K562 (cell line): ENCODE measurements around the gene ADAMTSL2. TPM values are rescaled to one million over a fixed set of nuclear protein-coding genes. Genes with fewer than 3 reads are reported as not detected.

Experiments used
- ATAC-seq: fragments of 200-7000 bp; cut with Tn5 transposase; 3 replicates; pipeline ENCODE4 v1.9.1; 2020; ENCODE audit warnings: moderate library complexity
- BruUV-seq: library from RNA; stranded (reverse); fragments of 400-500 nt; replicated peaks from 2 replicates; lab custom pipeline; 2021; lab: Mats Ljungman, UMichigan
- CTCF ChIA-PET: fragments of 300-600 bp; formaldehyde crosslinking; extraction: SDS; loops from one replicate; lab custom pipeline; 2021; ENCODE audit warnings: low intra/inter-chr PET ratio; lab: Yijun Ruan, JAX
- POLR2A ChIA-PET: fragments of 300-600, 350-650 bp; sonication (Branson Sonifier 250); formaldehyde crosslinking; extraction: SDS; loops from one replicate; lab custom pipeline; 2021; ENCODE audit warnings: antibody characterized with exemption, inconsistent platforms; lab: Yijun Ruan, JAX
- DNase-seq, 4 experiments: peaks; one replicate each; pipeline versions ENCODE4 v3.0.0 to v3.0.0-alpha.2; 2011 to 2018; ENCODE audit warnings: low spot score in 3 of 4, mixed read lengths in 3 of 4; ENCODE audit errors: extremely low read depth in 1 of 4
- FAIRE-seq: peaks from 2 replicates; lab custom pipeline; 2011; peaks lifted over from hg19 to GRCh38; lab: Jason Lieb, UNC
- H2AFZ ChIP-seq: 2 replicates; pipeline ENCODE4 v1.6.0; 2011; ENCODE audit warnings: low read depth, low read length, control low read depth, inconsistent platforms
- H3K27ac ChIP-seq: fragments of 200-600 bp; 3 replicates; pipeline ENCODE4 v1.8.0; 2011; ENCODE audit warnings: low read depth, mild to moderate bottlenecking, control low read depth, inconsistent platforms, low read length, moderate library complexity, mixed read lengths; ENCODE audit errors: extremely low read depth
- H3K27me3 ChIP-seq, 2 experiments: fragments of 300-600 bp in 1 of 2; 2 replicates in 1 of 2; 3 replicates in 1 of 2; pipeline versions ENCODE4 v1.6.0 to v1.8.0; 2011; ENCODE audit warnings: inconsistent platforms in 2 of 2, low read length in 2 of 2, mild to moderate bottlenecking in 1 of 2, mixed read lengths in 1 of 2, moderate library complexity in 1 of 2; ENCODE audit not compliant: control insufficient read depth in 2 of 2, insufficient read depth in 2 of 2
- H3K36me3 ChIP-seq: fragments of 300-600 bp; 3 replicates; pipeline ENCODE4 v1.8.0; 2011; ENCODE audit warnings: mild to moderate bottlenecking, low read length, inconsistent platforms; ENCODE audit not compliant: control insufficient read depth, insufficient read depth
- H3K4me1 ChIP-seq, 2 experiments: fragments of 200-600 bp in 1 of 2; replicated peaks in 1 of 2; 2 replicates in 1 of 2; 3 replicates in 1 of 2; pipeline versions ENCODE4 v1.5.1 to v1.8.0; 2011; ENCODE audit warnings: inconsistent platforms in 2 of 2, low read length in 2 of 2, mild to moderate bottlenecking in 1 of 2, mixed read lengths in 1 of 2, moderate library complexity in 1 of 2; ENCODE audit not compliant: control insufficient read depth in 2 of 2, insufficient read depth in 2 of 2
- H3K4me2 ChIP-seq: 2 replicates; pipeline ENCODE4 v1.6.1; 2011; ENCODE audit warnings: low read length, control low read depth, inconsistent platforms, mixed read lengths; ENCODE audit not compliant: insufficient read depth
- H3K4me3 ChIP-seq: fragments of 200-600 bp; sonication (generic), shearing (Covaris generic); 2 replicates; pipeline ENCODE4 v1.5.1; 2016; ENCODE audit warnings: control low read depth, inconsistent platforms
- H3K79me2 ChIP-seq: fragments of 200-600 bp; 3 replicates; pipeline ENCODE4 v1.8.0; 2011; ENCODE audit warnings: low read length, inconsistent platforms; ENCODE audit not compliant: control insufficient read depth, insufficient read depth
- H3K9ac ChIP-seq, 2 experiments: 2 replicates each; pipeline versions ENCODE4 v1.6.0 to v1.6.1; 2011; ENCODE audit warnings: low read depth in 2 of 2, low read length in 2 of 2, control low read depth in 1 of 2, inconsistent platforms in 1 of 2, mild to moderate bottlenecking in 1 of 2, mixed read lengths in 1 of 2; ENCODE audit not compliant: insufficient read depth in 1 of 2
- H3K9me1 ChIP-seq: one replicate; pipeline ENCODE4 v1.6.0; 2011; ENCODE audit warnings: inconsistent platforms, mild to moderate bottlenecking, low read length, moderate library complexity; ENCODE audit not compliant: control insufficient read depth, insufficient read depth
- H3K9me3 ChIP-seq: replicated peaks from 2 replicates; pipeline ENCODE4 v1.5.1; 2011; ENCODE audit warnings: low read depth, low read length, inconsistent platforms; ENCODE audit not compliant: control insufficient read depth, insufficient read depth
- H4K20me1 ChIP-seq: replicated peaks from 2 replicates; pipeline ENCODE4 v1.6.1; 2011; ENCODE audit warnings: low read length, inconsistent platforms, mixed read lengths; ENCODE audit not compliant: control insufficient read depth, insufficient read depth
- E2F6 ChIP-seq, 2 experiments: IDR thresholded peaks; 2 replicates each; pipeline ENCODE4 v1.6.1; 2011; ENCODE audit warnings: borderline replicate concordance in 1 of 2, control low read depth in 1 of 2, low read depth in 1 of 2, low read length in 1 of 2, mild to moderate bottlenecking in 1 of 2, mixed read lengths in 1 of 2, moderate library complexity in 1 of 2; ENCODE audit not compliant: insufficient read depth in 1 of 2, insufficient read length in 1 of 2, poor library complexity in 1 of 2, severe bottlenecking in 1 of 2; ENCODE audit errors: extremely low read depth in 1 of 2
- FIP1L1 ChIP-seq: fragments of 200-400 bp; formaldehyde crosslinking; IDR thresholded peaks from 2 replicates; pipeline ENCODE4 v1.6.1; 2018; ENCODE audit warnings: mild to moderate bottlenecking, low read depth, low read length; ENCODE audit not compliant: poor library complexity, severe bottlenecking
- NONO ChIP-seq, 2 experiments: fragments of 200-400 bp in 1 of 2; fragments of 450-650 bp in 1 of 2; formaldehyde crosslinking in 1 of 2; IDR thresholded peaks; 2 replicates each; pipeline ENCODE4 v1.6.1; 2017; ENCODE audit warnings: low read depth in 2 of 2, mild to moderate bottlenecking in 2 of 2, moderate library complexity in 2 of 2, low read length in 1 of 2
- POU5F1 ChIP-seq: fragments of 150-350 bp; IDR thresholded peaks from 2 replicates; pipeline ENCODE4 v1.6.1; 2014; ENCODE audit warnings: borderline replicate concordance, low read length, low read depth, mild to moderate bottlenecking; ENCODE audit not compliant: partially characterized antibody
- RFX1 ChIP-seq: fragments of 450-650 bp; IDR thresholded peaks from 2 replicates; pipeline ENCODE4 v1.6.1; 2016; ENCODE audit warnings: mild to moderate bottlenecking, moderate library complexity
- SAP30 ChIP-seq: fragments of 200-600 bp; sonication (generic); IDR thresholded peaks from 2 replicates; pipeline ENCODE4 v1.6.1; 2012; ENCODE audit warnings: borderline replicate concordance, low read depth, mild to moderate bottlenecking, moderate library complexity, low read length, control low read depth, inconsistent platforms; ENCODE audit not compliant: insufficient read depth, poor library complexity, severe bottlenecking
- WGBS: fragments of 100-300 bp; shearing (Covaris generic); methylation state at CpG from one replicate; pipeline ENCODE4 v1.1.6; 2016; ENCODE audit warnings: low coverage, mixed read lengths; ENCODE audit not compliant: insufficient coverage; ENCODE audit errors: missing lambda C conversion rate; 5-methylcytosine and 5-hydroxymethylcytosine counted together
- in situ Hi-C: fragments of 300-500 bp; cut with MboI; formaldehyde crosslinking; loops from 4 replicates; pipeline ENCODE4 v1.15.0; 2018; ENCODE audit warnings: inconsistent platforms, mixed read lengths
- intact Hi-C: fragments of 100-400 bp; cut with micrococcal nuclease; formaldehyde crosslinking; loops from 2 replicates; pipeline ENCODE4 v1.14.2; 2022
- polyA plus RNA-seq, 8 experiments: library from polyadenylated mRNA; depleted of rRNA in 4 of 8; stranded (reverse) in 5 of 8; unstranded in 3 of 8; fragments of >200 nt; fragmentation: Nextera tagmentation in 2 of 8; fragmentation: Illumina TruSeq in 1 of 8; extraction: Ambion mirVana in 2 of 8; extraction: Trizol in 1 of 8; gene quantifications; 2 replicates each; pipeline versions ENCODE4 v1.2.1 to v1.2.3, GENCODE V29; 2011 to 2014; ENCODE audit warnings: inconsistent platforms in 1 of 8, missing spikeins in 1 of 8
- total RNA-seq, 7 experiments: library from RNA; depleted of rRNA in 6 of 7; stranded (reverse); fragments of >200 nt in 6 of 7; fragmentation: Illumina TruSeq in 2 of 7; extraction: Trizol in 2 of 7; gene quantifications; 2 replicates each; pipeline versions ENCODE4 v1.2.1 to v1.2.3, GENCODE V29; 2011 to 2021; ENCODE audit warnings: low replicate concordance in 1 of 7
- TF ChIP-seq, protein P1 (sequence below): sonication (generic); formaldehyde crosslinking; IDR thresholded peaks from 2 replicates; pipeline ENCODE4 v1.9.0; 2022; ENCODE audit warnings: mild to moderate bottlenecking, missing genetic modification reagents

ADAMTSL2 gene
- total and polyA plus RNA-seq, 9 of the 15 experiments (the other 6 are each of a cell fraction or from before 2014, with no cell fraction given): 0.04 TPM; not detected in 8

DNA sequence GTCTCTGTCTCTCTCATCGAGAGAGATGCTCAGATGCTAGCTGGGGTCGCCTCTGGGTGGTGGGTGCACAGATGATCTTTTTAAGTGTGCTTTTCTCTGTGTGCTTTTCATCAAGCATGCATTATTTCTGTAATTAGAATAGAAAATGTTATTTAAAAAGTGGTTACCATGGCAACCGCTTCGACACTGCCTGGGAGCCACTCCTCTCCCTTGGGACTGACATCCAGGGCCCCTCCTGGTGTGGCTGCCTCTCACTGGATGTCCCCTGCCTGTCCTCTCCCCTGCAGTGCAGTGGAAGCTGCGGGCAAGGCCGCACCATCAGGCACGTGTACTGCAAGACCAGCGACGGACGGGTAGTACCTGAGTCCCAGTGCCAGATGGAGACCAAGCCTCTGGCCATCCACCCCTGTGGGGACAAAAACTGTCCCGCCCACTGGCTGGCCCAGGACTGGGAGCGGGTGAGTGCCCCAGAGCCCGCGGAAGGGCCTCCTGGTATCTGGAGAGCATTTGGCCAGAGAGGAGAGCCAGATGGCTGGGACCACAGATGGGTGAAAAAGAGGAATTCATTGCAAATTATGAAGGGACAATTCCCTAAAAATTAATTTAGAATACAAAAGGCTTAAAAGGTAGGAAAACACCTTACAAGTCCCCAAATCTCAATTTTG is 34.7 kb downstream of the ADAMTSL2 start:
- Histone ChIP-seq H3K36me3 (no peaks in the 10 kb centered on the region), H3K9me1 (no peaks in the 10 kb centered on the region), H3K27ac (no peak overlapping the region), H3K27me3 (peaks cover 22 to 91% of the 10 kb centered on the region in 2 experiments; a peak in 4 of 5 replicates), H3K9me3 (no peaks in the 10 kb centered on the region)
- DNase-seq: peak in 2 of 4 experiments; percentile 52
- intact Hi-C loops: no loop called here
- no peak for FAIRE-seq
- no TSS peak for BruUV-seq
- peak; percentile 90 for TF ChIP-seq RFX1
- no peak for TF ChIP-seq NONO (IDR thresholded peaks at IDR 0.05; ENCODE audit: low read depth in 2 of 2, low read length in 1 of 2)
- TF ChIP-seq, all 486 proteins: peak for 1
- POLR2A ChIA-PET: no interaction called here
- CTCF ChIA-PET: no interaction called here
- H3K4me1 ChIP-seq: peaks cover 0 to 8% of the 10 kb centered on the region in 2 experiments; a peak in 2 of 5 replicates
- peaks cover 8% of the 10 kb centered on the region; the same call in 1 of the 2 replicates for H4K20me1 ChIP-seq
- 1% methylated on average over 10 of the region's 14 CpGs for WGBS
- H3K4me2 ChIP-seq: no peak overlapping the region
- H2AFZ ChIP-seq: no peak overlapping the region
- in situ Hi-C loops: no loop called here
- no peak overlapping the region for H3K9ac ChIP-seq
- ATAC-seq: no peak
- no peak overlapping the region for H3K4me3 ChIP-seq
- H3K79me2 ChIP-seq: no peaks in the 10 kb centered on the region

DNA sequence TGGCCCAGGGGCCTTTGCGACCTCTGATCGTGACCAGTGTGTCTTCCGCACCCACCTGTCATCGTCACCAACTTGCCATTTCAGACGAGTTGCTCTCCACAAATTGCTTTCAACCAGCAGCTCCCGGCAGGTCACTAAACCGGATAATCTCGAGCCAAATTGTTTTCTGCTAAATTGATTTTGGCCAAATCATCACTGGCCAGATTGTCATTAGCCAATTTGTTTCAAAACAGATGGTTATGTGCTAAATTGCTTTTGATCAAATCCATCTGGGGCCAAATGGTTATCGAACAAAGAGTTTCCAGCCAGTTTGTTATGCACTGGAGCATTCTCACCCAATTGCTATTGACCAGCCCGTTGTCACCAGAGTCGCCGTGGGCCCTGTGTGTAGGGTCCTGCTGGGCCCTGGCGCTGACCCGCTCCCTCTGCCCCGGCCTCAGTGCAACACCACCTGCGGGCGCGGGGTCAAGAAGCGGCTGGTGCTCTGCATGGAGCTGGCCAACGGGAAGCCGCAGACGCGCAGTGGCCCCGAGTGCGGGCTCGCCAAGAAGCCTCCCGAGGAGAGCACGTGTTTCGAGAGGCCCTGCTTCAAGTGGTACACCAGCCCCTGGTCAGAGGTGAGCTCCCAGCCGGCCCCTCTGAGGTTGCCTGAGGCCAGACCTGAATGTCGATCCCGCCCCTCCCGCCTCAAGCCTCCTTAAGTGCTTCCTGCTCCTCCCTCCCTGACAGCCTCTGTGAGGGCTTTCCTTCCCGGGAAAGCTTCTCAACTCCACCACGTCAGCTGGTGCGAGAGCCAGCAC is 35.6 kb downstream of the ADAMTSL2 start:
- Histone ChIP-seq H3K4me2 (no peak overlapping the region), H3K9ac (no peak overlapping the region), H3K79me2 (no peaks in the 10 kb centered on the region), H3K9me1 (no peaks in the 10 kb centered on the region), H3K4me1 (peaks cover 0 to 8% of the 10 kb centered on the region in 2 experiments; a peak in 2 of 5 replicates), H3K27ac (no peak overlapping the region), H3K36me3 (no peaks in the 10 kb centered on the region), H3K27me3 (peaks cover 22 to 87% of the 10 kb centered on the region in 2 experiments; a peak in 4 of 5 replicates), H3K4me3 (no peak overlapping the region), H3K9me3 (no peaks in the 10 kb centered on the region)
- ATAC-seq (no peak; the same call in 1 of the 3 replicates), DNase-seq (no peak)
- POLR2A ChIA-PET: interaction anchor here (0.6 kb wide), 1 partner anchor 447 kb away, joined by 3 read pairs; no protein-coding TSS in a partner anchor
- WGBS: 3% methylated on average over 34 of the region's 36 CpGs
- intact Hi-C loops: no loop called here
- TF ChIP-seq SAP30 (no peak), E2F6 (IDR thresholded peaks at IDR 0.05; ENCODE audit: borderline replicate concordance in 1 of 2, extremely low read depth in 1 of 2, insufficient read depth in 1 of 2, insufficient read length in 1 of 2, low read depth in 1 of 2, low read length in 1 of 2, poor library complexity in 1 of 2, severe bottlenecking in 1 of 2) (peak in 1 of 2 experiments; percentile 11), FIP1L1 (no peak), POU5F1 (no peak)
- TF ChIP-seq, protein P1, sequence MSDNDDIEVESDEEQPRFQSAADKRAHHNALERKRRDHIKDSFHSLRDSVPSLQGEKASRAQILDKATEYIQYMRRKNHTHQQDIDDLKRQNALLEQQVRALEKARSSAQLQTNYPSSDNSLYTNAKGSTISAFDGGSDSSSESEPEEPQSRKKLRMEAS (CRISPR knock-in tag): 0 out of 2 replicates have a peak, but pooled peaks have one; percentile 14
- TF ChIP-seq, all 486 proteins: peak for 2
- CTCF ChIA-PET: no interaction called here
- H2AFZ ChIP-seq: no peak overlapping the region
- H4K20me1 ChIP-seq: peaks cover 13% of the 10 kb centered on the region; the same call in 1 of the 2 replicates
- BruUV-seq: no TSS peak
- in situ Hi-C loops: no loop called here
- no peak for FAIRE-seq
